HCT116 (cell line): Measurements from ENCODE around the gene SAA1. TPM values are rescaled to one million over a fixed set of nuclear protein-coding genes. Genes with fewer than 3 reads are reported as not detected.

Experiments used
- ATAC-seq: fragments of 200-7000 bp; cut with Tn5 transposase; 2 replicates; pipeline ENCODE4 v1.9.1; 2020; ENCODE audit warnings: mild to moderate bottlenecking, moderate library complexity
- BruUV-seq: library from RNA; stranded (reverse); fragments of 400-500 nt; replicated peaks from 2 replicates; lab custom pipeline; 2021; lab: Mats Ljungman, UMichigan
- CTCF ChIA-PET: fragments of 300-600 bp; sonication (Branson Sonifier 250); formaldehyde crosslinking; loops from one replicate; lab custom pipeline; 2021; ENCODE audit warnings: antibody characterized with exemption; lab: Charles Lee
- POLR2A ChIA-PET: fragments of 300-600, 350-600 bp; sonication (Branson Sonifier 250); formaldehyde crosslinking; loops from one replicate; lab custom pipeline; 2021; ENCODE audit warnings: antibody characterized with exemption; lab: Charles Lee
- RAD21 ChIA-PET, 2 experiments: fragments of 300-600 bp; sonication (Branson Sonifier 250); formaldehyde crosslinking; loops; one replicate each; lab custom pipeline; 2023; ENCODE audit warnings: low total read pairs in 2 of 2; ENCODE audit not compliant: uncharacterized antibody in 2 of 2, unreplicated experiment in 2 of 2, low non-redundant PET in 1 of 2; lab: Charles Lee
- DNase-seq: peaks from one replicate; pipeline ENCODE4 v3.0.0-alpha.2; 2010; ENCODE audit warnings: low read depth, low spot score
- H2AFZ ChIP-seq: fragments of 200-600 bp; shearing (Covaris generic), sonication (generic); 2 replicates; pipeline ENCODE4 v1.6.1; 2017; ENCODE audit warnings: low read depth, mixed run types, mixed read lengths, antibody characterized with exemption, low read length; ENCODE audit not compliant: poor library complexity, severe bottlenecking
- H3K27ac ChIP-seq: 2 replicates; pipeline ENCODE4 v1.5.1; 2012; ENCODE audit warnings: low read depth, low read length
- H3K27me3 ChIP-seq: fragments of 200-600 bp; sonication (generic); 2 replicates; pipeline ENCODE4 v1.6.1; 2016; ENCODE audit warnings: mixed run types, low read length, mixed read lengths; ENCODE audit not compliant: insufficient read depth
- H3K36me3 ChIP-seq, 2 experiments: fragments of 200-500 bp in 1 of 2; fragments of 200-600 bp in 1 of 2; sonication (Bioruptor generic) in 1 of 2; sonication (generic) in 1 of 2; 2 replicates each; pipeline versions ENCODE4 v1.5.1 to v1.6.1; 2014 to 2016; ENCODE audit warnings: low read length in 2 of 2, inconsistent platforms in 1 of 2, mixed read lengths in 1 of 2, mixed run types in 1 of 2; ENCODE audit not compliant: insufficient read depth in 2 of 2, control insufficient read depth in 1 of 2
- H3K4me1 ChIP-seq, 2 experiments: fragments of 200-600 bp in 1 of 2; sonication (generic) in 1 of 2; 2 replicates each; pipeline versions ENCODE4 v1.5.1 to v1.6.1; 2012 to 2017; ENCODE audit warnings: low read length in 2 of 2, inconsistent platforms in 1 of 2, mild to moderate bottlenecking in 1 of 2, mixed read lengths in 1 of 2, mixed run types in 1 of 2, moderate library complexity in 1 of 2; ENCODE audit not compliant: insufficient read depth in 2 of 2, control insufficient read depth in 1 of 2
- H3K4me2 ChIP-seq: fragments of 200-600 bp; sonication (generic); 2 replicates; pipeline ENCODE4 v1.6.1; 2017; ENCODE audit warnings: mixed run types, low read length, mixed read lengths
- H3K4me3 ChIP-seq, 2 experiments: fragments of 200-600 bp in 1 of 2; sonication (generic) in 1 of 2; replicated peaks in 1 of 2; 2 replicates each; pipeline ENCODE4 v1.5.1; 2011 to 2016; ENCODE audit warnings: low read length in 2 of 2, control low read depth in 1 of 2, low read depth in 1 of 2, mild to moderate bottlenecking in 1 of 2, mixed read lengths in 1 of 2, mixed run types in 1 of 2
- H3K79me2 ChIP-seq: fragments of 200-600 bp; sonication (generic); 2 replicates; pipeline ENCODE4 v1.6.1; 2017; ENCODE audit warnings: mild to moderate bottlenecking, mixed run types, low read length, moderate library complexity, mixed read lengths; ENCODE audit not compliant: insufficient read depth
- H3K9ac ChIP-seq: fragments of 200-600 bp; sonication (generic); 2 replicates; pipeline ENCODE4 v1.6.1; 2016; ENCODE audit warnings: low read length, mixed read lengths
- H3K9me2 ChIP-seq: fragments of 200-600 bp; sonication (generic), shearing (Covaris generic); 2 replicates; pipeline ENCODE4 v1.6.1; 2017; ENCODE audit warnings: mixed run types, mild to moderate bottlenecking, moderate library complexity; ENCODE audit not compliant: insufficient read depth
- H3K9me3 ChIP-seq, 2 experiments: fragments of 200-500 bp in 1 of 2; fragments of 200-600 bp in 1 of 2; sonication (Bioruptor generic) in 1 of 2; sonication (generic) in 1 of 2; 2 replicates each; pipeline ENCODE4 v1.6.1; 2014 to 2017; ENCODE audit warnings: low read length in 2 of 2, mixed read lengths in 2 of 2, inconsistent platforms in 1 of 2, low read depth in 1 of 2, mild to moderate bottlenecking in 1 of 2, mixed run types in 1 of 2, moderate library complexity in 1 of 2; ENCODE audit not compliant: control insufficient read depth in 1 of 2, insufficient read depth in 1 of 2
- H4K20me1 ChIP-seq: fragments of 200-600 bp; sonication (generic), shearing (Covaris generic); 2 replicates; pipeline ENCODE4 v1.6.1; 2017; ENCODE audit warnings: mixed run types, mild to moderate bottlenecking, moderate library complexity; ENCODE audit not compliant: insufficient read depth
- CEBPB ChIP-seq: IDR thresholded peaks from 2 replicates; pipeline ENCODE4 v1.6.1; 2012; ENCODE audit warnings: low read depth
- EGR1 ChIP-seq: IDR thresholded peaks from 2 replicates; pipeline ENCODE4 v1.6.1; 2012; ENCODE audit warnings: low read depth
- FOSL1 ChIP-seq: IDR thresholded peaks from 2 replicates; pipeline ENCODE4 v1.6.1; 2012; ENCODE audit warnings: low read depth
- JUND ChIP-seq: IDR thresholded peaks from 2 replicates; pipeline ENCODE4 v1.6.1; 2012
- SP1 ChIP-seq: IDR thresholded peaks from 2 replicates; pipeline ENCODE4 v1.6.1; 2012; ENCODE audit warnings: low read depth
- SRF ChIP-seq: IDR thresholded peaks from 2 replicates; pipeline ENCODE4 v1.6.1; 2012; ENCODE audit warnings: low read depth
- YY1 ChIP-seq: IDR thresholded peaks from 2 replicates; pipeline ENCODE4 v1.6.1; 2011; ENCODE audit warnings: low read length, low read depth, moderate library complexity, mild to moderate bottlenecking; ENCODE audit not compliant: insufficient replicate concordance; ENCODE audit errors: extremely low read depth
- ZBTB33 ChIP-seq: IDR thresholded peaks from 2 replicates; pipeline ENCODE4 v1.6.1; 2011; ENCODE audit warnings: mild to moderate bottlenecking, low read length, moderate library complexity; ENCODE audit not compliant: insufficient replicate concordance; ENCODE audit errors: extremely low read depth
- intact Hi-C: fragments of 100-400 bp; cut with micrococcal nuclease; formaldehyde crosslinking; loops from 2 replicates; pipeline ENCODE4 v1.10.0; 2022
- total RNA-seq: library from RNA; stranded (reverse); gene quantifications from one replicate; pipeline ENCODE4 v1.2.1, GENCODE V29; 2021; ENCODE audit not compliant: unreplicated experiment

The SAA1 gene
- total RNA-seq, 1 experiment from 2014 or later = 8.6 TPM

DNA sequence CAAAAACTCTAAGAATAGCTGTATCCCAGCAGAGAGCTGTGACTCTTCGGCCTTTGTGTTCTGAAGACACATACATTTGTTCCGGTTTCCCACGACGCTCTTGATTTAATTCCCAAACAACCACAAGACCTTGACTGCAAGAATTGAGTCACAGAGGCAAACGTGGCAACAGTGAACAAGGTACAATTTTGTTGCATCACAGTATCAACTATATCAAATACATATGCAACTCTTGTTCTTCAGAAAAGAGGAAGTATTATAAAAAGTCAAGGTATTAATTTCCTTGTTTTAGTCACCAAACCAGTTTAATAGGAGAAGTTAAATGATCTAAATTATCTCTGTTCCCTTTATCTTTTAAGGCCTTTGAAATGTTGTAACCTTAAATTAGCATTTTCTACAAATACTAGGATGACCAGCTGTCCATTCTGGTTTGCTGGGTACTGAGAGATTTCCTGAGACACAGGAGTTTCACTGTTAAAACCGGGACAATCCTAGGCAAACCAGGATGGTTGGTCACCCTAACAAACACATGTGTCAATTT lies 44.8 kb downstream of the SAA1 start:
- ChIA-PET CTCF (no interaction called here), POLR2A (interaction anchor here (1.0 kb wide), 1 partner anchor 25 kb away, joined by 3 read pairs; no protein-coding TSS in a partner anchor), RAD21 (no interaction called here)
- DNase-seq = no peak
- no peak overlapping the region for H3K9ac ChIP-seq
- no peak overlapping the region for H3K4me2 ChIP-seq
- TF ChIP-seq EGR1 (no peak), CEBPB (no peak), FOSL1 (no peak)
- H3K79me2 ChIP-seq = peaks cover 30% of the 10 kb centered on the region
- peaks cover 0 to 8% of the 10 kb centered on the region in 2 experiments; a peak in 1 of 4 replicates for H3K4me1 ChIP-seq
- no peak for ATAC-seq
- intact Hi-C loops = no loop called here
- H3K4me3 ChIP-seq = no peak overlapping the region
- H4K20me1 ChIP-seq = no peaks in the 10 kb centered on the region
- no peaks in the 10 kb centered on the region for H3K9me3 ChIP-seq
- peaks cover 26 to 34% of the 10 kb centered on the region in 2 experiments for H3K36me3 ChIP-seq
- H3K27me3 ChIP-seq = no peaks in the 10 kb centered on the region
- H2AFZ ChIP-seq = no peak overlapping the region
- no peak overlapping the region for H3K27ac ChIP-seq
- no TSS peak for BruUV-seq
- no peaks in the 10 kb centered on the region for H3K9me2 ChIP-seq

DNA sequence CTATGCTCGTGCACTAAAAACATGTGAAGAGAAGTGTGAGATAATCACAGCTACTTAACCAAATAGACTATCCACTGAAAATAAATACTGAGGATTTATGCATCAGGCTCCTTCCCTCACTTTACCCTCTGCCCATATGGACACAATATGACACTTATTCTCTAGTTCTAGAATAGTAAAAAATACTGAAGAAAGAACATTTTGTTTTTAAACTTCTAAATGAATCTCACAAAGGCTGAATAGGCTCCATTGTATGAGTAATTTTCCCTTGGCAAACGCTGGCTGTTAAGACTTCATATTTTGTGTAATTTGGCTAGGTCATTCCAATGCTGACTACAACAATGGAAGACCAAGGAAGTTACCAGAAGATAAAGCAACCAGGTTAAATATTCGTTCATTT lies 45.9 kb downstream of the SAA1 start:
- H3K4me1 ChIP-seq = peaks cover 0 to 8% of the 10 kb centered on the region in 2 experiments; a peak in 1 of 4 replicates
- H3K9me3 ChIP-seq = no peaks in the 10 kb centered on the region
- H3K36me3 ChIP-seq = peaks cover 22 to 28% of the 10 kb centered on the region in 2 experiments
- no peaks in the 10 kb centered on the region for H3K9me2 ChIP-seq
- no peak overlapping the region for H3K4me2 ChIP-seq
- CTCF ChIA-PET = no interaction called here
- H3K4me3 ChIP-seq = no peak overlapping the region
- POLR2A ChIA-PET = interaction anchor here (1.0 kb wide), 1 partner anchor 10 kb away, joined by 4 read pairs; the partner anchor contains the start of gene HPS5
- no peak overlapping the region for H3K27ac ChIP-seq
- RAD21 ChIA-PET = no interaction called here
- no peak for TF ChIP-seq ZBTB33
- TF ChIP-seq SRF = no peak
- TF ChIP-seq YY1 = no peak
- no peak for TF ChIP-seq SP1
- TF ChIP-seq FOSL1 = no peak
- no peak for TF ChIP-seq JUND
- intact Hi-C loops = no loop called here
- no peaks in the 10 kb centered on the region for H3K27me3 ChIP-seq
- no peaks in the 10 kb centered on the region for H4K20me1 ChIP-seq
- peaks cover 38% of the 10 kb centered on the region for H3K79me2 ChIP-seq
- no peak overlapping the region for H3K9ac ChIP-seq
- no TSS peak for BruUV-seq
- H2AFZ ChIP-seq = no peak overlapping the region
- DNase-seq (no peak), ATAC-seq (no peak)
